Left lobe of liver (tissue), 2 donors: ENCODE measurements around the gene NID2. TPM values are rescaled to one million over a fixed set of nuclear protein-coding genes. Genes with fewer than 3 reads are reported as not detected.

Experiments
- ATAC-seq: fragments of 200-7000 bp; cut with Tn5 transposase; one replicate; pipeline ENCODE4 v1.9.1; 2020; ENCODE audit warnings: mild to moderate bottlenecking, moderate library complexity
- DNase-seq: peaks from one replicate; pipeline ENCODE4 v3.0.0-alpha.2; 2020; ENCODE audit warnings: low spot score
- total RNA-seq: library from RNA; stranded (reverse); gene quantifications from one replicate; pipeline ENCODE4 v1.2.1, GENCODE V29; 2021
- donor health status: DM: no; HTN: no; CAD: no; lungs with moderate emphysema.
- donor health status: DM: no; HTN: yes; CAD: no.

Gene NID2
- total RNA-seq, 1 donor from 2014 or later: 2.6 TPM

GRCh38 chr14:52080808-52081755, 12.2 kb upstream of the NID2 start:
- DNase-seq (no peak), ATAC-seq (no peak)

GRCh38 chr14:52080158-52080800, 11.4 kb upstream of the NID2 start:
- ATAC-seq (no peak), DNase-seq (no peak)

DNA sequence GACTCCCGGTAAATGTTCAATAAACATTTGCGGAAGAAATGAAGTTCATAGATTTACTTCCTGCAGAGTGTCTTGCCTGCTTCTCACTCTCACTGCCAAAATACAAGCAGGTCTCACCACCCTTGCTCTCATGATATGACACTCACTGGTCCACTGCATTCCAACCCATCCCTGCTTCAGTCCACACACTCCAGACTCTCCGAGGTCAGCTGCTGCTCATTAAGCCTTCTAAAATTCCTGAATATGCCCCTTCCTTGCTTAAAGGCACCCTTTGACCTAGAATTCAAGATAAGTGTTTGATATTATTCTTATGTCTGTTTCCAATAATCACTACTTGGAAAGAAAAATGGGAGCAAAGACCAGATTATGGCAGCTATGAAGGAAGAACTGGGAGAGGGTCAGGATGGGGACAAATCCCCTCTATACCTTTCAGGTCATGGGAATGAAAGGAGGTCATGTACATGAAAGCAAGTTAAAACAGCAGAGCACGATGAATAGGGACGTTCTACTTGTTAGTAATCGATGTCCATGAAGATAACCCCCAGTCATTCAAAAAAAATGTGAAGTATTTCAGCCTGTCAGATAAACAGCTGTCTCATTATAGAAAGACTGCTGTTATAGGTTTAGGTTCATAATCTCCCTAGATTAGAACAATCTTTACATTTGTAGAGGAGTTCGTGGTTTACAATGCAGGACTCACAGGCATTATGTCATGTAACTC, 10.5 kb upstream of the NID2 start:
- ATAC-seq (no peak), DNase-seq (no peak)

GRCh38 chr14:52078721-52079120, 9.9 kb upstream of the NID2 start:
- ATAC-seq (no peak), DNase-seq (no peak)

GRCh38 chr14:52078095-52078531, 9.3 kb upstream of the NID2 start:
- DNase-seq: no peak
- ATAC-seq: no peak

- DNase-seq: no peak
- ATAC-seq: no peak
Measured at GRCh38 chr14:52077256-52077979, 8.6 kb upstream of the NID2 start.

DNA sequence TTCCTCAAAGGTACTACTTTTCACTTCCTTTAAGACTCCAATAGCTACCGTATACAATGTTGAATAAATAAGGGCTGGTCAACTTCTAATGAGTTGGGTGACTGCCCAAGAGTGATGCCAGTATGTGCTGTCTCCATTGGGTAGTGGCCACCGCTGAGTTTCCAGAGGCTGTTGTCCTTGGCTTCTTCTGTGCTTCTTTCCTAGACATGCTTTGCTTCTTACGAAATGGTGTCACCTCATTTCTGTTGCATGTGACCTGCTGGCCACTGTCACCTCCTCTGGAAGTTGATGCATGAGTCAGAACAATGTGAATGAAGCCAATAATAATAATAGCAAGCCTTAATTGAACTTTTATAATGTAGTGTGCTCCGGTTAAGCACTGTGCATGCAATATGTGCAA, 7.5 kb upstream of the NID2 start:
- DNase-seq (no peak), ATAC-seq (no peak)

GRCh38 chr14:52075371-52075770, 6.5 kb upstream of the NID2 start:
- no peak for ATAC-seq
- DNase-seq: no peak

DNA sequence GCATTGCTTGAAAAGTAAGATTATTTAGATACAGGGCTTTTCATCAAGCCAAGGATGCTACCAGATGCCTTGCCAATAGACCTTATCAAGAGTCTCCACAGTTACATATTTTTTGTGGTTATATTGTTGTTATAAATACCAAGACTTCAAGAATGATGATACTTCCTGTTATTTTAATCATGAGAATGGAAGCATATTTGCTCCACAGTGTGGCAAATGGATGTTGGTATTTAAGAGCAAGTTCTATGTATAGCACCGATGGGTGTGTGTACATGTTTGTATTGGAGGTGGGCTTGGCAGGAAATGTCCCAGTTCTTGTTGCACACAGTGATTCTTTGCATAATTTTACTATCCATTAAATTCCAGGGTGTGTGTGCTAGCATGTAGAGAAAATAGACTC, 4.4 kb upstream of the NID2 start:
- DNase-seq (no peak), ATAC-seq (no peak)

- DNase-seq (no peak), ATAC-seq (no peak)
Measured at GRCh38 chr14:52072266-52072780, 3.5 kb upstream of the NID2 start.

DNA sequence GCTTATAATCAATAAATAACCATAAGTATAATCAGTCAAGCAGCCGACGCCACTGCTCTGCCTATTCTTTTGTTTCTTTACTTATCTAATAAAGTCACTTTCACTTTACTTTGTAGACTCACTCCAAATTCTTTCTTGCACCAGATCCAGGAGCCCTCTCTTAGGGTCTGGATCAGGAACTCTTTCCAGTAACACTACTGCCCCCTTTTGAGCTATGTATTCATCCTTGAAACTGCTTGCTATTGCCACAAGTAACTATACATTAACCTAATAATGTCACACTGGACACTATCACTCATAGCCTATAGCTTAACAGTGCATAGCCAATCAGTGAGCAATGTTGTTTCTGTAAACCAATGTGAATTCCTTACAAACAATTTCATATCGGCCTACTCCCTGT, 2.8 kb upstream of the NID2 start:
- ATAC-seq: no peak
- DNase-seq: no peak

GRCh38 chr14:52070051-52070431, 1.2 kb upstream of the NID2 start:
- DNase-seq: no peak
- no peak for ATAC-seq

GRCh38 chr14:52069307-52070050, 620 bp upstream of the NID2 start:
- DNase-seq (no peak), ATAC-seq (peak; percentile 53)

- ATAC-seq (peak; percentile 33), DNase-seq (no peak)
Measured at GRCh38 chr14:52067873-52068614, 815 bp downstream of the NID2 start.

- DNase-seq: no peak
- ATAC-seq: no peak
Measured at GRCh38 chr14:52064174-52064573, 4.7 kb downstream of the NID2 start.

DNA sequence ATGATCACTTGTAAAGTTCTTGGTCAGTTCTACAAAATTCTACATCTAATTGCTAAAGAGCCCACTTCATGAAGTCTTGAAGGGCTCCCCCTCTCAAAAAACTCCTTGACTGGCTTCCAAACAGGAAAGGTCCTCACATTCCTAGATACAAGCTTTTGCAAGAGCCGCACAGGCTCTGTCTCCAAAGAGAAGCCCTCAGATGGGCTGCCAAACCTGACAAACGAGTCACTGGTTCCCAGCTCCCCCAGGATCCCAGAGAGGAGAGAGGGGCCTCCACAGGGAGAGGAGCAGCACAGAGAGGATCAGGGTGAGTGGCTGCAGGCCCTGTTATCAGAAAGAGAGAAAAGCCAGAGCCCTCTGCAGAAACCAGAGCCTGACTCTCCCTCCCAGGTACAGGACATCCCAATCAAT, 5.8 kb downstream of the NID2 start:
- ATAC-seq (no peak), DNase-seq (no peak)

DNA sequence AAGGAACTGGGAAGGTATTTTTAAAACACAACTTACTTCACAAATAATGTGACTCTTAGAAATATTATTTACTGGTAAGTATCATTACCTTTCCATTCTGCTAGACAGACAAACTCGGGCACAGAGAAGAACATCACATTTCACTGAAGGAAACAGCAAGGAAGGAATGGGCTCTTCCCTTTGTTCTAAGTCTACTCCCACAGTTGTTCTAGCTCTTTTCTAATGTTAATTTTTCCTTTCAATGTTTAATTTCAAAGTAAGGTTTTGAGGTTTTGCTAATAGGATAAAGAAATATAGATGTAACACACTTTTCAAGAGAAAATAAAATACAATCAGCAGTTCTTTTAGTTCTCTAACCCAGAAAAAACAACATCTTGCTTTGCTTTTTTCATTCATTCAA, 7.0 kb downstream of the NID2 start:
- ATAC-seq (no peak), DNase-seq (no peak)

GRCh38 chr14:52061390-52061789, 7.5 kb downstream of the NID2 start:
- DNase-seq: no peak
- no peak for ATAC-seq

DNA sequence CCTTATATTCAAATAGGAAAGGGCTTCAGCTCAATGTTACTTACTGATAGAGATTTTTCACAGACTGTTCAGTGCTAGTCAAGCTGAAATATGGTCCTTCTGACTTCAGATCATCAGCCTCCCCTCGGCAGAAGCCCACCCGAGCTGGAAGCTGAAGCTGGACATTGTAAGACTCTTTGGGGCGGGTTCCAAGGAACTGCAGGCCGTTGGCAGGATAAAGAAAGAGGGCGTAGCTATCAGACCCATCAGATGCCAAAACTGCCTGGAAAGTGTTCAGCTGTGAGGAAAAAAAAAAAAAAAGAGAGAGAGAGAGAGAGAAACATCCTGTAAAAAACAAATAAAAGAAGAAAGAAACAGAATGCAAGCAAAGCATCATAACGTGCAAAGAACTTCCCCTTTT, 8.8 kb downstream of the NID2 start:
- DNase-seq (no peak), ATAC-seq (no peak)
